WTC11 (cell line): ENCODE results near the gene RHBDD1. TPM values are rescaled to one million over a fixed set of nuclear protein-coding genes. Genes with fewer than 3 reads are reported as not detected.

Source experiments
- ATAC-seq: fragments of 200-7000 bp; cut with Tn5 transposase; 2 replicates; pipeline ENCODE4 v1.10.0; 2021; ENCODE audit warnings: mild to moderate bottlenecking, moderate library complexity
- CTCF ChIA-PET: fragments of 300-600 bp; sonication (Branson Sonifier 250); formaldehyde crosslinking; loops from one replicate; lab custom pipeline; 2021; ENCODE audit warnings: antibody characterized with exemption; lab: Charles Lee
- POLR2A ChIA-PET: fragments of 350-600 bp; sonication (Branson Sonifier 250); formaldehyde crosslinking; loops from one replicate; lab custom pipeline; 2021; ENCODE audit warnings: antibody characterized with exemption; lab: Charles Lee
- DNase-seq: peaks from one replicate; pipeline ENCODE4 v3.0.0; 2021; ENCODE audit warnings: low spot score
- H3K27ac Mint-ChIP-seq: 2 replicates; pipeline ENCODE4 v1.8.0; 2021; ENCODE audit warnings: mixed read lengths
- H3K27me3 Mint-ChIP-seq: 2 replicates; pipeline ENCODE4 v1.8.0; 2021; ENCODE audit warnings: low read depth, mild to moderate bottlenecking, moderate library complexity, mixed read lengths
- H3K36me3 Mint-ChIP-seq: 2 replicates; pipeline ENCODE4 v1.8.0; 2021; ENCODE audit warnings: mixed read lengths
- H3K4me1 Mint-ChIP-seq: 2 replicates; pipeline ENCODE4 v1.8.0; 2022; ENCODE audit warnings: mixed read lengths
- H3K4me3 Mint-ChIP-seq: 2 replicates; pipeline ENCODE4 v1.8.0; 2021; ENCODE audit warnings: mild to moderate bottlenecking, moderate library complexity, mixed read lengths
- H3K9me3 Mint-ChIP-seq: 2 replicates; pipeline ENCODE4 v1.8.0; 2021; ENCODE audit warnings: mixed read lengths
- CBFB ChIP-seq: sonication (generic); formaldehyde crosslinking; IDR thresholded peaks from 2 replicates; pipeline ENCODE4 v1.8.1; 2022; ENCODE audit warnings: mild to moderate bottlenecking, low read depth, missing genetic modification reagents
- ESRRA ChIP-seq: sonication (generic); formaldehyde crosslinking; IDR thresholded peaks from 2 replicates; pipeline ENCODE4 v1.8.1; 2022; ENCODE audit warnings: mild to moderate bottlenecking, missing genetic modification reagents, borderline replicate concordance
- FOXK1 ChIP-seq: sonication (generic); formaldehyde crosslinking; IDR thresholded peaks from 2 replicates; pipeline ENCODE4 v1.8.0; 2022; ENCODE audit warnings: mild to moderate bottlenecking, moderate library complexity, missing genetic modification reagents
- FOXP1 ChIP-seq: sonication (generic); formaldehyde crosslinking; IDR thresholded peaks from 2 replicates; pipeline ENCODE4 v1.8.0; 2022; ENCODE audit warnings: missing genetic modification reagents, mild to moderate bottlenecking, moderate library complexity, borderline replicate concordance
- HMGA2 ChIP-seq: fragments of 250-450 bp; sonication (Bioruptor Pico); IDR thresholded peaks from 2 replicates; pipeline ENCODE4 v1.4.0; 2021; ENCODE audit warnings: mild to moderate bottlenecking, moderate library complexity
- KAT7 ChIP-seq: sonication (generic); formaldehyde crosslinking; IDR thresholded peaks from 2 replicates; pipeline ENCODE4 v1.8.1; 2023; ENCODE audit warnings: missing genetic modification reagents, mild to moderate bottlenecking, borderline replicate concordance
- NR3C1 ChIP-seq: sonication (generic); formaldehyde crosslinking; conservative IDR thresholded peaks from 2 replicates; pipeline ENCODE4 v1.8.1; 2023; ENCODE audit warnings: low read depth, mild to moderate bottlenecking, missing genetic modification reagents
- PRRX2 ChIP-seq: fragments of 250-450 bp; sonication (Bioruptor Pico); IDR thresholded peaks from 2 replicates; pipeline ENCODE4 v1.8.0; 2021; ENCODE audit warnings: mild to moderate bottlenecking
- TEAD1 ChIP-seq: sonication (generic); formaldehyde crosslinking; IDR thresholded peaks from 2 replicates; pipeline ENCODE4 v1.8.0; 2022; ENCODE audit warnings: mild to moderate bottlenecking, missing genetic modification reagents
- ZNF396 ChIP-seq: fragments of 250-450 bp; sonication (Bioruptor Pico); IDR thresholded peaks from 2 replicates; pipeline ENCODE4 v1.8.0; 2021; ENCODE audit warnings: mild to moderate bottlenecking, moderate library complexity, borderline replicate concordance
- ZNF671 ChIP-seq: fragments of 250-450 bp; sonication (Bioruptor Pico); IDR thresholded peaks from 2 replicates; pipeline ENCODE4 v1.8.0; 2021; ENCODE audit warnings: mild to moderate bottlenecking
- total RNA-seq: library from RNA; stranded (reverse); gene quantifications from 3 replicates; pipeline ENCODE4 v1.2.3, GENCODE V29; 2021
- TF ChIP-seq, protein P1 (sequence below): sonication (generic); formaldehyde crosslinking; IDR thresholded peaks from 2 replicates; pipeline ENCODE4 v1.8.1; 2022; ENCODE audit warnings: mild to moderate bottlenecking, moderate library complexity, missing genetic modification reagents
- TF ChIP-seq, protein P2 (sequence below): fragments of 250-450 bp; sonication (Bioruptor Pico); IDR thresholded peaks from 2 replicates; pipeline ENCODE4 v1.9.0; 2021; ENCODE audit warnings: mild to moderate bottlenecking
- TF ChIP-seq, protein P3 (sequence below): fragments of 250-450 bp; sonication (Bioruptor Pico); IDR thresholded peaks from 2 replicates; pipeline ENCODE4 v2.1.2; 2022; ENCODE audit warnings: mild to moderate bottlenecking, moderate library complexity
- TF ChIP-seq, protein P4 (sequence below): sonication (generic); formaldehyde crosslinking; IDR thresholded peaks from 2 replicates; pipeline ENCODE4 v1.8.1; 2022; ENCODE audit warnings: mild to moderate bottlenecking, missing genetic modification reagents, moderate library complexity, borderline replicate concordance
- TF ChIP-seq, protein P5 (sequence below): sonication (generic); formaldehyde crosslinking; conservative IDR thresholded peaks from 2 replicates; pipeline ENCODE4 v1.8.1; 2023; ENCODE audit warnings: mild to moderate bottlenecking, low read depth, missing genetic modification reagents, moderate library complexity
- TF ChIP-seq, protein P6 (sequence below): fragments of 250-450 bp; sonication (Bioruptor Pico); IDR thresholded peaks from 2 replicates; pipeline ENCODE4 v1.9.0; 2021; ENCODE audit warnings: mild to moderate bottlenecking

The RHBDD1 gene
- total RNA-seq, 1 experiment from 2014 or later, result 25.7 TPM

DNA sequence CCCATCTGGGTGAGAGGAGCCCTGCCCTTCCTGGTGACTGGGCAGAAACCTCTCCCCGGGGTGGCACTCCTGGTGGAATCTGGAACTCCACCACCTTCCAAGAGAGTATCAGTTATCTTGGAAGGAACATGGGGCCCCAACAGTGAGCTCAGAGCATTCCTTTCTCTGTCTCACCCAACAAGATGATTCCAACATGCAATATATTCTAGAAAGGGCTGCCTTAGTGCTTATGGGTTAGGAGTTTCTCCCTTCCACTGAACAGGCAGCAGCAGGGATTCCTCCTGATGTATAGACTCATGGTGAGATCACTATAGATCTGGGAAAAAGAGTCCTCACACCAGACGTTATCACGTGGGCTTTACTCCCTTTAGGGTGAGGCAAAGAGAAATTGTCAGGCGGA is 181.0 kb downstream of the RHBDD1 start:
- Mint-ChIP-seq H3K27me3 (no peaks in the 10 kb centered on the region), H3K36me3 (0 out of 2 replicates have a peak, but pooled peaks cover under 1% of the 10 kb centered on the region), H3K4me1 (no peaks in the 10 kb centered on the region), H3K27ac (no peak overlapping the region), H3K9me3 (peaks cover 7% of the 10 kb centered on the region; the same call in 1 of the 2 replicates), H3K4me3 (no peak overlapping the region)
- POLR2A ChIA-PET, result no interaction called here
- ATAC-seq (no peak), DNase-seq (no peak)
- CTCF ChIA-PET, result interaction anchor here (1.7 kb wide), 1 partner anchor 16 kb away, joined by 7 read pairs; no protein-coding TSS in a partner anchor
- TF ChIP-seq, protein P1, sequence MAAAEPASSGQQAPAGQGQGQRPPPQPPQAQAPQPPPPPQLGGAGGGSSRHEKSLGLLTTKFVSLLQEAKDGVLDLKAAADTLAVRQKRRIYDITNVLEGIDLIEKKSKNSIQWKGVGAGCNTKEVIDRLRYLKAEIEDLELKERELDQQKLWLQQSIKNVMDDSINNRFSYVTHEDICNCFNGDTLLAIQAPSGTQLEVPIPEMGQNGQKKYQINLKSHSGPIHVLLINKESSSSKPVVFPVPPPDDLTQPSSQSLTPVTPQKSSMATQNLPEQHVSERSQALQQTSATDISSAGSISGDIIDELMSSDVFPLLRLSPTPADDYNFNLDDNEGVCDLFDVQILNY (CRISPR knock-in tag), result no peak
- TF ChIP-seq, protein P2, sequence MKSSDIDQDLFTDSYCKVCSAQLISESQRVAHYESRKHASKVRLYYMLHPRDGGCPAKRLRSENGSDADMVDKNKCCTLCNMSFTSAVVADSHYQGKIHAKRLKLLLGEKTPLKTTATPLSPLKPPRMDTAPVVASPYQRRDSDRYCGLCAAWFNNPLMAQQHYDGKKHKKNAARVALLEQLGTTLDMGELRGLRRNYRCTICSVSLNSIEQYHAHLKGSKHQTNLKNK (CRISPR knock-in tag), result no peak
- TF ChIP-seq ZNF396 (CRISPR knock-in tag) (no peak), KAT7 (CRISPR knock-in tag) (no peak), TEAD1 (CRISPR knock-in tag) (no peak), CBFB (CRISPR knock-in tag) (no peak), PRRX2 (CRISPR knock-in tag) (no peak), NR3C1 (CRISPR knock-in tag) (no peak), HMGA2 (CRISPR knock-in tag) (no peak), ESRRA (CRISPR knock-in tag) (no peak), FOXK1 (CRISPR knock-in tag) (no peak), ZNF671 (CRISPR knock-in tag) (no peak), FOXP1 (no peak)
- TF ChIP-seq, protein P3, sequence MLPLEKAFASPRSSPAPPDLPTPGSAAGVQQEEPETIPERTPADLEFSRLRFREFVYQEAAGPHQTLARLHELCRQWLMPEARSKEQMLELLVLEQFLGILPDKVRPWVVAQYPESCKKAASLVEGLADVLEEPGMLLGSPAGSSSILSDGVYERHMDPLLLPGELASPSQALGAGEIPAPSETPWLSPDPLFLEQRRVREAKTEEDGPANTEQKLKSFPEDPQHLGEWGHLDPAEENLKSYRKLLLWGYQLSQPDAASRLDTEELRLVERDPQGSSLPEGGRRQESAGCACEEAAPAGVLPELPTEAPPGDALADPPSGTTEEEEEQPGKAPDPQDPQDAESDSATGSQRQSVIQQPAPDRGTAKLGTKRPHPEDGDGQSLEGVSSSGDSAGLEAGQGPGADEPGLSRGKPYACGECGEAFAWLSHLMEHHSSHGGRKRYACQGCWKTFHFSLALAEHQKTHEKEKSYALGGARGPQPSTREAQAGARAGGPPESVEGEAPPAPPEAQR (CRISPR knock-in tag), result no peak
- TF ChIP-seq, protein P4, sequence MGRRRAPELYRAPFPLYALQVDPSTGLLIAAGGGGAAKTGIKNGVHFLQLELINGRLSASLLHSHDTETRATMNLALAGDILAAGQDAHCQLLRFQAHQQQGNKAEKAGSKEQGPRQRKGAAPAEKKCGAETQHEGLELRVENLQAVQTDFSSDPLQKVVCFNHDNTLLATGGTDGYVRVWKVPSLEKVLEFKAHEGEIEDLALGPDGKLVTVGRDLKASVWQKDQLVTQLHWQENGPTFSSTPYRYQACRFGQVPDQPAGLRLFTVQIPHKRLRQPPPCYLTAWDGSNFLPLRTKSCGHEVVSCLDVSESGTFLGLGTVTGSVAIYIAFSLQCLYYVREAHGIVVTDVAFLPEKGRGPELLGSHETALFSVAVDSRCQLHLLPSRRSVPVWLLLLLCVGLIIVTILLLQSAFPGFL, result no peak
- TF ChIP-seq, protein P5, sequence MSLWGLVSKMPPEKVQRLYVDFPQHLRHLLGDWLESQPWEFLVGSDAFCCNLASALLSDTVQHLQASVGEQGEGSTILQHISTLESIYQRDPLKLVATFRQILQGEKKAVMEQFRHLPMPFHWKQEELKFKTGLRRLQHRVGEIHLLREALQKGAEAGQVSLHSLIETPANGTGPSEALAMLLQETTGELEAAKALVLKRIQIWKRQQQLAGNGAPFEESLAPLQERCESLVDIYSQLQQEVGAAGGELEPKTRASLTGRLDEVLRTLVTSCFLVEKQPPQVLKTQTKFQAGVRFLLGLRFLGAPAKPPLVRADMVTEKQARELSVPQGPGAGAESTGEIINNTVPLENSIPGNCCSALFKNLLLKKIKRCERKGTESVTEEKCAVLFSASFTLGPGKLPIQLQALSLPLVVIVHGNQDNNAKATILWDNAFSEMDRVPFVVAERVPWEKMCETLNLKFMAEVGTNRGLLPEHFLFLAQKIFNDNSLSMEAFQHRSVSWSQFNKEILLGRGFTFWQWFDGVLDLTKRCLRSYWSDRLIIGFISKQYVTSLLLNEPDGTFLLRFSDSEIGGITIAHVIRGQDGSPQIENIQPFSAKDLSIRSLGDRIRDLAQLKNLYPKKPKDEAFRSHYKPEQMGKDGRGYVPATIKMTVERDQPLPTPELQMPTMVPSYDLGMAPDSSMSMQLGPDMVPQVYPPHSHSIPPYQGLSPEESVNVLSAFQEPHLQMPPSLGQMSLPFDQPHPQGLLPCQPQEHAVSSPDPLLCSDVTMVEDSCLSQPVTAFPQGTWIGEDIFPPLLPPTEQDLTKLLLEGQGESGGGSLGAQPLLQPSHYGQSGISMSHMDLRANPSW (CRISPR knock-in tag), result no peak
- TF ChIP-seq, protein P6, sequence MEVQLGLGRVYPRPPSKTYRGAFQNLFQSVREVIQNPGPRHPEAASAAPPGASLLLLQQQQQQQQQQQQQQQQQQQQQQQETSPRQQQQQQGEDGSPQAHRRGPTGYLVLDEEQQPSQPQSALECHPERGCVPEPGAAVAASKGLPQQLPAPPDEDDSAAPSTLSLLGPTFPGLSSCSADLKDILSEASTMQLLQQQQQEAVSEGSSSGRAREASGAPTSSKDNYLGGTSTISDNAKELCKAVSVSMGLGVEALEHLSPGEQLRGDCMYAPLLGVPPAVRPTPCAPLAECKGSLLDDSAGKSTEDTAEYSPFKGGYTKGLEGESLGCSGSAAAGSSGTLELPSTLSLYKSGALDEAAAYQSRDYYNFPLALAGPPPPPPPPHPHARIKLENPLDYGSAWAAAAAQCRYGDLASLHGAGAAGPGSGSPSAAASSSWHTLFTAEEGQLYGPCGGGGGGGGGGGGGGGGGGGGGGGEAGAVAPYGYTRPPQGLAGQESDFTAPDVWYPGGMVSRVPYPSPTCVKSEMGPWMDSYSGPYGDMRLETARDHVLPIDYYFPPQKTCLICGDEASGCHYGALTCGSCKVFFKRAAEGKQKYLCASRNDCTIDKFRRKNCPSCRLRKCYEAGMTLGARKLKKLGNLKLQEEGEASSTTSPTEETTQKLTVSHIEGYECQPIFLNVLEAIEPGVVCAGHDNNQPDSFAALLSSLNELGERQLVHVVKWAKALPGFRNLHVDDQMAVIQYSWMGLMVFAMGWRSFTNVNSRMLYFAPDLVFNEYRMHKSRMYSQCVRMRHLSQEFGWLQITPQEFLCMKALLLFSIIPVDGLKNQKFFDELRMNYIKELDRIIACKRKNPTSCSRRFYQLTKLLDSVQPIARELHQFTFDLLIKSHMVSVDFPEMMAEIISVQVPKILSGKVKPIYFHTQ (CRISPR knock-in tag), result no peak
